HepG2 (cell line): ENCODE results near the gene BCL2L2. TPM values are rescaled to one million over a fixed set of nuclear protein-coding genes. Genes with fewer than 3 reads are reported as not detected.

ENCODE experiments used
- CHCHD3 ChIP-seq: sonication (generic); formaldehyde crosslinking; IDR thresholded peaks from 2 replicates; pipeline ENCODE4 v1.8.0; 2022; ENCODE audit warnings: mild to moderate bottlenecking, missing genetic modification reagents, moderate library complexity
- FOSL2 ChIP-seq: sonication (generic); formaldehyde crosslinking; IDR thresholded peaks from 2 replicates; pipeline ENCODE4 v1.4.0; 2020; ENCODE audit warnings: missing genetic modification reagents
- FOXO1 ChIP-seq: sonication (generic); formaldehyde crosslinking; IDR thresholded peaks from 2 replicates; pipeline ENCODE4 v1.4.0; 2020; ENCODE audit warnings: missing genetic modification reagents
- GTF2F1 ChIP-seq: fragments of 150-350 bp; IDR thresholded peaks from 2 replicates; pipeline ENCODE4 v1.6.1; 2014; ENCODE audit warnings: low read length
- HOXA9 ChIP-seq: sonication (generic); formaldehyde crosslinking; IDR thresholded peaks from 2 replicates; pipeline ENCODE4 v1.8.1; 2022; ENCODE audit warnings: missing genetic modification reagents, mild to moderate bottlenecking, moderate library complexity, borderline replicate concordance
- KDM3A ChIP-seq: IDR thresholded peaks from 2 replicates; pipeline ENCODE4 v1.6.1; 2018; ENCODE audit warnings: low read depth, missing compliant biosample characterization
- MBNL3 ChIP-seq: fragments of 250-450 bp; sonication (Bioruptor Pico); conservative IDR thresholded peaks from 2 replicates; pipeline ENCODE4 v1.8.0; 2022; ENCODE audit warnings: mild to moderate bottlenecking, inconsistent platforms
- NR2F2 ChIP-seq: IDR thresholded peaks from 2 replicates; pipeline ENCODE4 v1.6.1; 2012; ENCODE audit warnings: low read depth, inconsistent platforms, borderline replicate concordance
- ONECUT2 ChIP-seq: sonication (generic); formaldehyde crosslinking; IDR thresholded peaks from 2 replicates; pipeline ENCODE4 v1.4.0; 2020; ENCODE audit warnings: missing genetic modification reagents
- SMAD1 ChIP-seq: sonication (generic); formaldehyde crosslinking; IDR thresholded peaks from 2 replicates; pipeline ENCODE4 v1.4.0; 2020; ENCODE audit warnings: missing genetic modification reagents, low read depth, mild to moderate bottlenecking, borderline replicate concordance
- SP140L ChIP-seq: sonication (generic); formaldehyde crosslinking; IDR thresholded peaks from 2 replicates; pipeline ENCODE4 v1.4.0; 2020; ENCODE audit warnings: missing genetic modification reagents, borderline replicate concordance
- SRSF1 ChIP-seq: fragments of 200-400 bp; formaldehyde crosslinking; optimal IDR thresholded peaks from 2 replicates; pipeline ENCODE3; 2017; ENCODE audit warnings: mild to moderate bottlenecking, low read depth, low read length, moderate library complexity
- TCF7 ChIP-seq: sonication (generic); IDR thresholded peaks from 2 replicates; pipeline ENCODE4 v1.6.1; 2016; ENCODE audit warnings: antibody characterized with exemption, low read depth
- U2AF2 ChIP-seq: fragments of 200-400 bp; formaldehyde crosslinking; IDR thresholded peaks from 2 replicates; pipeline ENCODE4 v1.6.1; 2017; ENCODE audit warnings: low read depth, mild to moderate bottlenecking, low read length
- ZBTB21 ChIP-seq: sonication (generic); formaldehyde crosslinking; IDR thresholded peaks from 2 replicates; pipeline ENCODE4 v1.4.0; 2020; ENCODE audit warnings: missing genetic modification reagents
- ZBTB43 ChIP-seq: sonication (generic); formaldehyde crosslinking; conservative IDR thresholded peaks from 2 replicates; pipeline ENCODE4 v1.4.0; 2020; ENCODE audit warnings: missing genetic modification reagents
- ZFP82 ChIP-seq: sonication (generic); formaldehyde crosslinking; IDR thresholded peaks from 2 replicates; pipeline ENCODE4 v1.5.1; 2020; ENCODE audit warnings: mild to moderate bottlenecking, missing genetic modification reagents, borderline replicate concordance
- ZMYM4 ChIP-seq: sonication (generic); formaldehyde crosslinking; IDR thresholded peaks from 2 replicates; pipeline ENCODE4 v1.8.1; 2023; ENCODE audit warnings: mild to moderate bottlenecking, missing genetic modification reagents
- ZNF121 ChIP-seq: sonication (generic); formaldehyde crosslinking; IDR thresholded peaks from 2 replicates; pipeline ENCODE4 v1.5.0; 2020; ENCODE audit warnings: mild to moderate bottlenecking, missing genetic modification reagents
- ZNF230 ChIP-seq: sonication (generic); formaldehyde crosslinking; IDR thresholded peaks from 2 replicates; pipeline ENCODE4 v1.4.0; 2020; ENCODE audit warnings: mild to moderate bottlenecking, missing genetic modification reagents
- ZNF543 ChIP-seq: sonication (generic); formaldehyde crosslinking; IDR thresholded peaks from 2 replicates; pipeline ENCODE4 v1.4.0; 2020; ENCODE audit warnings: mild to moderate bottlenecking, missing genetic modification reagents
- ZNF580 ChIP-seq: IDR thresholded peaks from 2 replicates; pipeline ENCODE4 v1.6.1; 2016; ENCODE audit warnings: low read depth, borderline replicate concordance
- ZNF768 ChIP-seq: sonication (generic); formaldehyde crosslinking; IDR thresholded peaks from 2 replicates; pipeline ENCODE4 v1.4.0; 2020; ENCODE audit warnings: missing genetic modification reagents
- ZSCAN21 ChIP-seq: sonication (generic); formaldehyde crosslinking; IDR thresholded peaks from 2 replicates; pipeline ENCODE4 v1.8.0; 2022; ENCODE audit warnings: mild to moderate bottlenecking, missing genetic modification reagents, moderate library complexity, borderline replicate concordance
- polyA plus RNA-seq, 8 experiments: library from polyadenylated mRNA; depleted of rRNA in 3 of 8; stranded (reverse) in 7 of 8; unstranded in 1 of 8; fragments of >200 nt; fragmentation: Illumina TruSeq in 4 of 8; extraction: Trizol in 4 of 8; gene quantifications; 2 replicates each; pipeline versions ENCODE4 v1.2.1 to v1.2.3, GENCODE V29; 2011 to 2016; ENCODE audit warnings: low read depth in 4 of 8, missing spikeins in 1 of 8, mixed read lengths in 1 of 8; ENCODE audit not compliant: insufficient read depth in 1 of 8
- total RNA-seq, 5 experiments: library from RNA; depleted of rRNA; stranded (reverse); fragments of >200 nt; fragmentation: Illumina TruSeq; extraction: Trizol; gene quantifications; 2 replicates each; pipeline ENCODE4 v1.2.3, GENCODE V29; 2016; ENCODE audit warnings: low read depth in 1 of 5

Gene BCL2L2
- total and polyA plus RNA-seq, 2 of the 13 experiments (the other 11 are each of a cell fraction or from before 2014, with no cell fraction given), result 28.1 to 49.8 TPM

GRCh38 chr14:23327947-23328744 lies 21.5 kb downstream of the BCL2L2 start (continued):
- TF ChIP-seq TCF7 (no peak), SMAD1 (no peak), FOXO1 (CRISPR knock-in tag) (no peak), ZNF121 (CRISPR knock-in tag) (0 out of 2 replicates have a peak, but pooled peaks have one; percentile 37), ONECUT2 (CRISPR knock-in tag) (no peak), HOXA9 (no peak), ZNF768 (CRISPR knock-in tag) (no peak), SP140L (no peak), SRSF1 (no peak), ZNF580 (CRISPR knock-in tag) (no peak), U2AF2 (no peak), NR2F2 (no peak), ZFP82 (CRISPR knock-in tag) (no peak), ZBTB43 (CRISPR knock-in tag) (no peak), GTF2F1 (no peak), KDM3A (CRISPR knock-in tag) (no peak), ZSCAN21 (CRISPR knock-in tag) (no peak), MBNL3 (CRISPR knock-in tag) (no peak), ZBTB21 (no peak; the same call in 1 of the 2 replicates), ZNF230 (no peak), FOSL2 (CRISPR knock-in tag) (peak; percentile 47; the same call in 1 of the 2 replicates), CHCHD3 (no peak), ZMYM4 (no peak), ZNF543 (CRISPR knock-in tag) (no peak)
